Measurements from ENCODE around the gene CFAP299. TPM values are rescaled to one million over a fixed set of nuclear protein-coding genes. Genes with fewer than 3 reads are reported as not detected.

Gene CFAP299
- total RNA-seq, 4 donors from 2014 or later: 1.2 TPM; not detected in 3

DNA sequence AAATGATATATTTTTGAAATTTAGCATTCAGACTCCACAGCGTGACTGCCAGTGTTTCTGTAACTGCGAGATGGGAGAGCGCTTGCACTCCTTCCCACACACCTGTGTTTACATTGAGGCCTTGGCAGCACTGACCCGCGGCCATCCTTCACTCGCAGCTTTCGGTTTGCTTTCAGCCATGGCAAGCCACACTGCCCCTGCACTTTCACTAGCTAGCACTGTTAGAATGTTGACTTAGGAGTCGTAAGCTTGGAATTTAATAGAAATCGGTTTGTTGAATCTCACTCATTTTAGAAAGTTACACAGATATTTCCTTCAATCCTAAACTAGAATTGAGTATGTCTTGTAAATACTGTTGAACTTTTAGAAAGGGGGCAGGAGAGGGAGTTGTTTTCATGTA is 136.2 kb downstream of the CFAP299 start:
- Histone ChIP-seq H3K36me3 (no peaks in the 10 kb centered on the region), H3K27ac (no peak overlapping the region), H3K4me1 (no peaks in the 10 kb centered on the region), H3K4me3 (peak overlapping the region in 1 of 2 donors; percentile 0), H3K9me3 (no peaks in the 10 kb centered on the region), H3K27me3 (no peaks in the 10 kb centered on the region)
- intact Hi-C loops (cut with DNase I; ENCODE audit: low total_unique reads): no loop called here
- TF ChIP-seq POLR2A (IDR thresholded peaks at IDR 0.05): no peak
- TF ChIP-seq, protein P1, sequence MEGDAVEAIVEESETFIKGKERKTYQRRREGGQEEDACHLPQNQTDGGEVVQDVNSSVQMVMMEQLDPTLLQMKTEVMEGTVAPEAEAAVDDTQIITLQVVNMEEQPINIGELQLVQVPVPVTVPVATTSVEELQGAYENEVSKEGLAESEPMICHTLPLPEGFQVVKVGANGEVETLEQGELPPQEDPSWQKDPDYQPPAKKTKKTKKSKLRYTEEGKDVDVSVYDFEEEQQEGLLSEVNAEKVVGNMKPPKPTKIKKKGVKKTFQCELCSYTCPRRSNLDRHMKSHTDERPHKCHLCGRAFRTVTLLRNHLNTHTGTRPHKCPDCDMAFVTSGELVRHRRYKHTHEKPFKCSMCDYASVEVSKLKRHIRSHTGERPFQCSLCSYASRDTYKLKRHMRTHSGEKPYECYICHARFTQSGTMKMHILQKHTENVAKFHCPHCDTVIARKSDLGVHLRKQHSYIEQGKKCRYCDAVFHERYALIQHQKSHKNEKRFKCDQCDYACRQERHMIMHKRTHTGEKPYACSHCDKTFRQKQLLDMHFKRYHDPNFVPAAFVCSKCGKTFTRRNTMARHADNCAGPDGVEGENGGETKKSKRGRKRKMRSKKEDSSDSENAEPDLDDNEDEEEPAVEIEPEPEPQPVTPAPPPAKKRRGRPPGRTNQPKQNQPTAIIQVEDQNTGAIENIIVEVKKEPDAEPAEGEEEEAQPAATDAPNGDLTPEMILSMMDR (IDR thresholded peaks at IDR 0.05): no peak
- DNase-seq: no peak

DNA sequence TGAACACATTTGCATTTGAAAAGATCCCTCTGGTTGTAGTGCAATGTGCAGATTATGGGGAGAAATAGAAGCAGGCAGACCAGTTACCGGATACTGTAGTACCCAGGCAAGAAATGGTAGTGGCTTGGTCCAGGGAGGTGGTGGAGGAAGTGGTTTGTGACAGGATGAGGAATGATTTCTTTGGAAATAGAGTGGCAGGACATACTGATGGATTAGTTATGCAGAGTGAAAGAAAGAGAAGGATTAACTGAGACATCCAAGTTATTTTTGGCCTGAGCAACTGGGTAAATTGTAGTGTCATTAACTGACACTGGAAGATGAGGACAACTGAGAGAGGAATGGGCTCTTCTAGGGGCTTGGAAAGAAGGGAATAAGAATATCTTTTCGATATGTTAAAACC is 139.7 kb downstream of the CFAP299 start:
- Histone ChIP-seq H3K27me3 (no peaks in the 10 kb centered on the region), H3K27ac (no peak overlapping the region), H3K9me3 (no peaks in the 10 kb centered on the region), H3K4me1 (no peaks in the 10 kb centered on the region), H3K4me3 (no peak overlapping the region), H3K36me3 (no peaks in the 10 kb centered on the region)
- TF ChIP-seq, protein P1 (IDR thresholded peaks at IDR 0.05): no peak
- TF ChIP-seq POLR2A (IDR thresholded peaks at IDR 0.05): no peak
- intact Hi-C loops (cut with DNase I; ENCODE audit: low total_unique reads): no loop called here
- no peak for DNase-seq

DNA sequence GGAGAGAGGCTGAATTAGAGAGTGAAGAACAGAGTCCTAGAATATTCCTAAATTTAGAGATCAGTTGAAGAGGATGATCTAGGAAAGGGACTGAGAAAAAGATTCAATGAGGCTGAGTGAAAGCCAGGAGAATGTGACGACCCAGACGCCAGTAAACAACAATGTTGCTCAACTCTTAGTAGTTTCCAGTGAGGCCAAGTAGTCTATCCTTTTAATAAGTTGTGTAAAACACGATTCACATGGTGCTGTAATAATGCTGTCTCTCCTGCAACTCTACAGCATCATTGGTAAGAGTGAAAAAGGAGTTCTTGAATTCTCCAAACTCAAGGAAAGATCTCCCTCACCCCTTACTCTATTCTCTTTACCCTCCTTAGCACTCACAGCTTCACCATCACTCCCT is 140.3 kb downstream of the CFAP299 start:
- no peaks in the 10 kb centered on the region for H3K4me1 ChIP-seq
- no peaks in the 10 kb centered on the region for H3K27me3 ChIP-seq
- intact Hi-C loops (cut with DNase I; ENCODE audit: low total_unique reads): no loop called here
- TF ChIP-seq, protein P1 (IDR thresholded peaks at IDR 0.05): no peak
- no peak for TF ChIP-seq POLR2A (IDR thresholded peaks at IDR 0.05)
- DNase-seq: no peak
- no peak overlapping the region for H3K27ac ChIP-seq
- no peak overlapping the region for H3K4me3 ChIP-seq
- no peaks in the 10 kb centered on the region for H3K36me3 ChIP-seq
- no peaks in the 10 kb centered on the region for H3K9me3 ChIP-seq

DNA sequence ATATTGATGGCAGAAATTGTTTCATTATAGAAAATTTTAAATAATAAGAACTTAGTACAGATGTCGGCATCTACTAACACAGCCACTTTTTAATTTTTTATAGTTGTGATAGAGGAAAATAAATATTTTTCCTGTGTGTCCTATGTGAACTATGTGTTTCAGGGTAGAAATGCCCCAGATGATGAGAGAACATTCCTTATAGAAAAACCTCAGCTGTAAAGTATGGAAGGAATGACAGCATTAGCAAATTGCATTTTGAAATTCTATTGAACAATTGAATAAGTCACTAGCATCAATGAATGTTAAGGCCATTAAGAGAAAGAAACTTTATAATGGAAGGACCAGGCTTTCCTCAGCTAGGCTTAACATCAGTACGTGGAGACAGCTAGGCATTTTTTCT is 149.2 kb downstream of the CFAP299 start:
- H3K4me1 ChIP-seq: no peaks in the 10 kb centered on the region
- DNase-seq: no peak
- intact Hi-C loops (cut with DNase I; ENCODE audit: low total_unique reads): no loop called here
- H3K36me3 ChIP-seq: no peaks in the 10 kb centered on the region
- no peak for TF ChIP-seq POLR2A (IDR thresholded peaks at IDR 0.05)
- no peak overlapping the region for H3K4me3 ChIP-seq
- H3K27ac ChIP-seq: no peak overlapping the region
- H3K9me3 ChIP-seq: no peaks in the 10 kb centered on the region
- no peaks in the 10 kb centered on the region for H3K27me3 ChIP-seq

DNA sequence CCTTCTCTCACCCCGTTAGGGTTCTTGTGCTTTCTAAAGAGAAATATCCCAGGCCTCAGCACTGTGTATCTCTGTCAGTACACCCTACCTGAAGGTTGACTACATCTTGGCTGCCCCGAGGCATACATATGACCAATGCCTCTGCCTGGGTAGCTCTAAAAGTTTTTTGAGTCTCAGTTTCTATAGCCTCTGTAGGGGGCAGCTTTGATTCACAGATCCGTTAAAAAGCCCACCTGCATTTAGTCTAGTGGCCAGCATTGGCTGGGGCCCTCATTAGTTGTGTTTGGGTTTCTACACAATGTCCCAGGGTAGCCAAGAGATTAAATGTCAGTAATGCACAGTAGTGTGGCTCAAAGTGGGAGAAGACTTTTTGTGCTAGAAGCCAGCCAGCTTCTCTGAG is 151.1 kb downstream of the CFAP299 start:
- H3K27ac ChIP-seq: no peak overlapping the region
- no peaks in the 10 kb centered on the region for H3K4me1 ChIP-seq
- H3K4me3 ChIP-seq: no peak overlapping the region
- H3K9me3 ChIP-seq: no peaks in the 10 kb centered on the region
- TF ChIP-seq POLR2A (IDR thresholded peaks at IDR 0.05): no peak
- TF ChIP-seq, protein P1 (IDR thresholded peaks at IDR 0.05): no peak
- DNase-seq: no peak
- H3K27me3 ChIP-seq: no peaks in the 10 kb centered on the region
- H3K36me3 ChIP-seq: no peaks in the 10 kb centered on the region
- intact Hi-C loops (cut with DNase I; ENCODE audit: low total_unique reads): no loop called here

DNA sequence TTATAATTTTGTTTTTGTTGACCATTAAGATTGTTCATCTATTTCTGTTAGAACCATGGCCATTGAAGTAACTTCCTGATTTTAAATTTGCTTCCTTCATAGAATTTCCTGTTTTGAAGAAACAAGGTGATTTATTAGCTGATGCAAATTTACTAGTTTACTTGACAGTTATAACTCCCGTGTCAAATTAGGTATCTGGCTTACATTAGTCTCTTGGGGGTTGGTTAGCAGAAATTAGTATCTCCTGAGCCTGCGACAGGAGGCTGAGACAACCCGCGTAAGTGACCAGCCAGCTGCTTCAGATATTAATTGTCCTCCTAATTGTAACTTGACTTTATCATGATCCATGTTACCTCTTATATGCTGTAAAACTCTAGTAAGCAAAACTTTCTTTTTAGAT is 154.3 kb downstream of the CFAP299 start:
- Histone ChIP-seq H3K27me3 (no peaks in the 10 kb centered on the region), H3K36me3 (no peaks in the 10 kb centered on the region), H3K4me3 (no peak overlapping the region), H3K27ac (no peak overlapping the region), H3K9me3 (no peaks in the 10 kb centered on the region), H3K4me1 (no peaks in the 10 kb centered on the region)
- TF ChIP-seq, protein P1 (IDR thresholded peaks at IDR 0.05): no peak
- no peak for TF ChIP-seq POLR2A (IDR thresholded peaks at IDR 0.05)
- no peak for DNase-seq
- intact Hi-C loops (cut with DNase I; ENCODE audit: low total_unique reads): no loop called here
